ENCODE results near the gene RGS6. TPM values are rescaled to one million over a fixed set of nuclear protein-coding genes. Genes with fewer than 3 reads are reported as not detected.

Gene RGS6
- total RNA-seq, 1 experiment from 2014 or later: not detected

- no peak for DNase-seq (ENCODE audit: low read depth)
These were observed 567.5 kb downstream of the RGS6 start for GRCh38 chr14:72499746-72500145.

- peak; percentile 41 for DNase-seq (ENCODE audit: low read depth)
These were observed 568.1 kb downstream of the RGS6 start for GRCh38 chr14:72500234-72500838.

- DNase-seq (ENCODE audit: low read depth): no peak
These were observed 569.2 kb downstream of the RGS6 start for GRCh38 chr14:72501439-72501838.

- no peak for DNase-seq (ENCODE audit: low read depth)
These were observed 571.0 kb downstream of the RGS6 start for GRCh38 chr14:72503271-72503670.

- peak; percentile 30 for DNase-seq (ENCODE audit: low read depth)
These were observed 571.6 kb downstream of the RGS6 start for GRCh38 chr14:72503696-72504368.

- DNase-seq (ENCODE audit: low read depth): no peak
These were observed 578.3 kb downstream of the RGS6 start for GRCh38 chr14:72510566-72510965.

- DNase-seq (ENCODE audit: low read depth): no peak
These were observed 580.1 kb downstream of the RGS6 start for GRCh38 chr14:72512281-72512680.

GRCh38 chr14:72512925-72513324, 580.7 kb downstream of the RGS6 start:
- DNase-seq (ENCODE audit: low read depth): no peak

- no peak for DNase-seq (ENCODE audit: low read depth)
These were observed 581.1 kb downstream of the RGS6 start for GRCh38 chr14:72513346-72513745.

- peak; percentile 59 for DNase-seq (ENCODE audit: low read depth)
These were observed 581.9 kb downstream of the RGS6 start for GRCh38 chr14:72513965-72514659.

GRCh38 chr14:72514660-72515025, 582.4 kb downstream of the RGS6 start:
- no peak for DNase-seq (ENCODE audit: low read depth)

GRCh38 chr14:72515779-72516770, 583.8 kb downstream of the RGS6 start:
- peak; percentile 81 for DNase-seq (ENCODE audit: low read depth)

GRCh38 chr14:72516936-72517700, 584.9 kb downstream of the RGS6 start:
- DNase-seq (ENCODE audit: low read depth): peak; percentile 81

GRCh38 chr14:72517736-72518135, 585.5 kb downstream of the RGS6 start:
- no peak for DNase-seq (ENCODE audit: low read depth)

GRCh38 chr14:72518809-72519377, 586.7 kb downstream of the RGS6 start:
- no peak for DNase-seq (ENCODE audit: low read depth)

GRCh38 chr14:72519543-72519942, 587.3 kb downstream of the RGS6 start:
- DNase-seq (ENCODE audit: low read depth): no peak

GRCh38 chr14:72521045-72521444, 588.8 kb downstream of the RGS6 start:
- DNase-seq (ENCODE audit: low read depth): peak; percentile 24

GRCh38 chr14:72521968-72522741, 589.9 kb downstream of the RGS6 start:
- no peak for DNase-seq (ENCODE audit: low read depth)

- DNase-seq (ENCODE audit: low read depth): no peak
These were observed 590.6 kb downstream of the RGS6 start for GRCh38 chr14:72522847-72523246.
